Smooth muscle cell (in vitro differentiated cells): ENCODE results near the gene CARD9. TPM values are rescaled to one million over a fixed set of nuclear protein-coding genes. Genes with fewer than 3 reads are reported as not detected.

Experiments used
- DNase-seq: peaks from one replicate; lab custom pipeline; 2025; ENCODE audit not compliant: unreplicated experiment; lab: John Stamatoyannopoulos, UW
- H2AFZ ChIP-seq: fragments of 200-600 bp; sonication (generic); 2 replicates; pipeline ENCODE4 v1.6.0; 2016; ENCODE audit warnings: antibody characterized with exemption, low read depth, mild to moderate bottlenecking
- H3F3A ChIP-seq: fragments of 200-600 bp; sonication (generic); 2 replicates; pipeline ENCODE4 v1.6.0; 2017; ENCODE audit warnings: antibody characterized with exemption, low read depth
- H3K27ac ChIP-seq: fragments of 200-600 bp; sonication (generic); 2 replicates; pipeline ENCODE4 v1.5.1; 2016; ENCODE audit warnings: low read depth, mild to moderate bottlenecking
- H3K27me3 ChIP-seq: fragments of 200-600 bp; sonication (generic); 2 replicates; pipeline ENCODE4 v1.6.1; 2016; ENCODE audit warnings: low read depth, mild to moderate bottlenecking
- H3K36me3 ChIP-seq: fragments of 200-600 bp; sonication (generic); 2 replicates; pipeline ENCODE4 v1.5.1; 2016; ENCODE audit warnings: low read depth
- H3K4me1 ChIP-seq: fragments of 200-600 bp; sonication (generic); 2 replicates; pipeline ENCODE4 v1.5.1; 2016; ENCODE audit warnings: low read depth
- H3K4me2 ChIP-seq: fragments of 200-600 bp; sonication (generic); 2 replicates; pipeline ENCODE4 v1.6.0; 2016; ENCODE audit warnings: mild to moderate bottlenecking
- H3K4me3 ChIP-seq: fragments of 200-600 bp; sonication (generic); 2 replicates; pipeline ENCODE4 v1.5.1; 2016; ENCODE audit warnings: mild to moderate bottlenecking
- H3K79me2 ChIP-seq: fragments of 200-600 bp; sonication (generic); 2 replicates; pipeline ENCODE4 v1.6.0; 2016; ENCODE audit warnings: low read depth, mild to moderate bottlenecking
- H3K9ac ChIP-seq: fragments of 200-600 bp; sonication (generic); 2 replicates; pipeline ENCODE4 v1.6.0; 2016; ENCODE audit warnings: low read depth
- H3K9me3 ChIP-seq: fragments of 200-600 bp; sonication (generic); replicated peaks from 2 replicates; pipeline ENCODE4 v1.5.1; 2016; ENCODE audit warnings: low read depth
- H4K20me1 ChIP-seq: fragments of 200-600 bp; sonication (generic); 2 replicates; pipeline ENCODE4 v1.6.0; 2016; ENCODE audit warnings: low read depth
- WGBS: methylation state at CpG from one replicate; pipeline ENCODE4 v1.1.7; 2016; ENCODE audit warnings: low lambda C conversion rate; 5-methylcytosine and 5-hydroxymethylcytosine counted together
- polyA plus RNA-seq: library from polyadenylated mRNA; unstranded; fragments of >200 nt; fragmentation: Nextera tagmentation; extraction: Ambion mirVana; gene quantifications from 2 replicates; pipeline ENCODE4 v1.2.1, GENCODE V29; 2016
- total RNA-seq: library from RNA; depleted of rRNA; stranded (reverse); fragments of >200 nt; gene quantifications from 2 replicates; pipeline ENCODE4 v1.2.3, GENCODE V29; 2014
- TF ChIP-seq, protein P1 (sequence below): fragments of 200-600 bp; sonication (generic); IDR thresholded peaks from 2 replicates; pipeline ENCODE4 v1.5.1; 2017; ENCODE audit warnings: borderline replicate concordance, mild to moderate bottlenecking, antibody characterized with exemption; ENCODE audit not compliant: insufficient read depth, poor library complexity, severe bottlenecking

CARD9 gene
- total and polyA plus RNA-seq, 2 experiments from 2014 or later = 1.2 to 1.9 TPM

DNA sequence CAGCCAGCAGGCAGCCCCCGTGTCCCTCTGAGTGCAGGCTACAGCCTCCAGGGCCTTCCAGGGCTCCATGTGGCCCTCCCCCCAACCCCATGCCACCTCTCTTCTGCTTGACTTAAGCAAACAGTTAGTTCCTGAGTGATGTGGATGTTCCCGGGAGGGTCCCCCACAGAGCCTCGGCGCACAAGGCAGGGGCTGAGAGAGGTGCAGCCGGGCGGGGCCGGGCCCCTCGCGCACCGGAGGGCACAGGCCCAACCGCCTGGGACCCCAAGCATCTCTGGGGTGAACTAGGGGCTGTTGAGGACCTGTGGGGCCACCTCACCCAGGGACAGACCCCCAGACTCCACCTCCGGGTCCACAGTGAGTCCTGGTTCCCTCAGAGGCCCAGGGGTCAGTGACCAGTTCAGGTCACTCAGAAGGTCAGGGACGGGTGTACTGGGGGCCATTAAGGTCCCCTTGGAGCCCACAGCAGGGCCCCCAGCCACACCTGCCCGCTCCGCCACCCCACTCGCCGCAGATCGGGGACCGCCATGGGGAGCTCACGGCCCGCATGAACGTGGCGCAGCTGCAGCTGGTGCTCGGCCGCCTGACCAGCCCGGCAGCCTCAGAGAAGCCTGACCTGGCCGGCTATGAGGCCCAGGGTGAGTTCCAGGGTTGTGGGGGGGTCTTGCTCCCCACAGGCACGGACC, 33.0 kb downstream of the CARD9 start:
- H3K4me3 ChIP-seq = no peak overlapping the region
- no peak for DNase-seq
- TF ChIP-seq, protein P1, sequence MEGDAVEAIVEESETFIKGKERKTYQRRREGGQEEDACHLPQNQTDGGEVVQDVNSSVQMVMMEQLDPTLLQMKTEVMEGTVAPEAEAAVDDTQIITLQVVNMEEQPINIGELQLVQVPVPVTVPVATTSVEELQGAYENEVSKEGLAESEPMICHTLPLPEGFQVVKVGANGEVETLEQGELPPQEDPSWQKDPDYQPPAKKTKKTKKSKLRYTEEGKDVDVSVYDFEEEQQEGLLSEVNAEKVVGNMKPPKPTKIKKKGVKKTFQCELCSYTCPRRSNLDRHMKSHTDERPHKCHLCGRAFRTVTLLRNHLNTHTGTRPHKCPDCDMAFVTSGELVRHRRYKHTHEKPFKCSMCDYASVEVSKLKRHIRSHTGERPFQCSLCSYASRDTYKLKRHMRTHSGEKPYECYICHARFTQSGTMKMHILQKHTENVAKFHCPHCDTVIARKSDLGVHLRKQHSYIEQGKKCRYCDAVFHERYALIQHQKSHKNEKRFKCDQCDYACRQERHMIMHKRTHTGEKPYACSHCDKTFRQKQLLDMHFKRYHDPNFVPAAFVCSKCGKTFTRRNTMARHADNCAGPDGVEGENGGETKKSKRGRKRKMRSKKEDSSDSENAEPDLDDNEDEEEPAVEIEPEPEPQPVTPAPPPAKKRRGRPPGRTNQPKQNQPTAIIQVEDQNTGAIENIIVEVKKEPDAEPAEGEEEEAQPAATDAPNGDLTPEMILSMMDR = no peak
- no peak overlapping the region for H3K27ac ChIP-seq
- no peak overlapping the region for H2AFZ ChIP-seq
- no peaks in the 10 kb centered on the region for H3K36me3 ChIP-seq
- peaks cover 14% of the 10 kb centered on the region for H3K4me1 ChIP-seq
- peaks cover 71% of the 10 kb centered on the region for H4K20me1 ChIP-seq
- no peaks in the 10 kb centered on the region for H3F3A ChIP-seq
- H3K9ac ChIP-seq = no peak overlapping the region
- WGBS = 98% methylated on average over 26 of the region's 28 CpGs
- no peaks in the 10 kb centered on the region for H3K27me3 ChIP-seq
- H3K9me3 ChIP-seq = no peaks in the 10 kb centered on the region
- H3K79me2 ChIP-seq = no peaks in the 10 kb centered on the region
- H3K4me2 ChIP-seq = no peak overlapping the region

- Histone ChIP-seq H4K20me1 (peaks cover 76% of the 10 kb centered on the region), H3K79me2 (no peaks in the 10 kb centered on the region), H3F3A (no peaks in the 10 kb centered on the region), H3K27me3 (no peaks in the 10 kb centered on the region), H2AFZ (no peak overlapping the region), H3K36me3 (no peaks in the 10 kb centered on the region), H3K9me3 (no peaks in the 10 kb centered on the region), H3K4me2 (no peak overlapping the region), H3K27ac (no peak overlapping the region), H3K9ac (no peak overlapping the region), H3K4me3 (no peak overlapping the region), H3K4me1 (peaks cover 14% of the 10 kb centered on the region)
- 97% methylated on average over 12 of the region's 12 CpGs for WGBS
- DNase-seq = no peak
- TF ChIP-seq, protein P1 = no peak
Measured at GRCh38 chr9:136339958-136340310, 33.5 kb downstream of the CARD9 start.

DNA sequence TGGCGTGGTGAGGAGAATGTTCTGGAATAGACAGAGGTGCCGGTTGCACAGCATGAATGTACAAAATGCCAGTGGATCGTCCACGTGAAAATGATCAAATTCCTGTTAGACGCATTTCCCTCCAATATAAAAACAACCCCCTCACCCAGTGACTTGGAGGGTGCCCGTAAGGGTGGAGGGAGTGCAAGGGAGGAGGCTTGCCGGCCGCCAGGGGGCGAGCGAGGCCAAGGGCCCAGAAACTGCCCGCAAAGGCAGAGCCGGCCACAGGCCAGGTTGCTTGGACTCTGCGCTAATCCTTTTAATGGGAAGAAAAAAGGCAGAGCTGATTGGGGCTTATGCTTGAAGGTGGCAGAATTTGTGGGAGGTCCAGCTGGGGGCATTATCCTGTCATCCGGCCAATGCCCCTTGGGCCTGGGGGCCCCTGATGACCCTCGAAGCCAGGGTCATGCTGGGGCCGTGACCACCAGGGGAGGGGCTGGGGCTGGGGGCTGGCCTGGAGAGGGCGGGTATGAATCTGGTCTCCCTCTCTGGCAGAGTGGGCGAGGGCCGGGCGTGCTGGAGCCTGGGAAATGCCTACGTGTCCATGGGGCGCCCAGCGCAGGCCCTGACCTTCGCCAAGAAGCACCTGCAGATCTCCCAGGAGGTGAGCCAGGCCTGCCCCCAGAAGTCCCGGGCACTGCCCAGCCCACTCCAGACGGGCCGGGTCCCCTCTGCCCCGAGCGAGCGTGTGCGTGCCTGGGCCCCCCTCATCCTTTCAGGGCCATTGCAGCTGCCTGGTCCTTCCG, 34.1 kb downstream of the CARD9 start:
- no peaks in the 10 kb centered on the region for H3F3A ChIP-seq
- H3K36me3 ChIP-seq = no peaks in the 10 kb centered on the region
- H2AFZ ChIP-seq = no peak overlapping the region
- no peak overlapping the region for H3K4me2 ChIP-seq
- H3K27me3 ChIP-seq = no peaks in the 10 kb centered on the region
- H3K79me2 ChIP-seq = no peaks in the 10 kb centered on the region
- H4K20me1 ChIP-seq = peaks cover 78% of the 10 kb centered on the region
- H3K4me1 ChIP-seq = peaks cover 14% of the 10 kb centered on the region
- TF ChIP-seq, protein P1 = peak; percentile 91
- no peaks in the 10 kb centered on the region for H3K9me3 ChIP-seq
- WGBS = 67% methylated on average over 25 of the region's 32 CpGs
- no peak overlapping the region for H3K27ac ChIP-seq
- H3K4me3 ChIP-seq = no peak overlapping the region
- no peak for DNase-seq
- H3K9ac ChIP-seq = no peak overlapping the region

- H3K9ac ChIP-seq = no peak overlapping the region
- no peak overlapping the region for H2AFZ ChIP-seq
- no peak overlapping the region for H3K4me3 ChIP-seq
- peaks cover 14% of the 10 kb centered on the region for H3K4me1 ChIP-seq
- TF ChIP-seq, protein P1 = no peak
- no peak overlapping the region for H3K4me2 ChIP-seq
- H3F3A ChIP-seq = no peaks in the 10 kb centered on the region
- no peaks in the 10 kb centered on the region for H3K9me3 ChIP-seq
- no peak overlapping the region for H3K27ac ChIP-seq
- 97% methylated on average over 24 of the region's 25 CpGs for WGBS
- H3K36me3 ChIP-seq = no peaks in the 10 kb centered on the region
- H3K27me3 ChIP-seq = no peaks in the 10 kb centered on the region
- H3K79me2 ChIP-seq = peaks cover under 1% of the 10 kb centered on the region
- H4K20me1 ChIP-seq = peaks cover 82% of the 10 kb centered on the region
- no peak for DNase-seq
Measured at GRCh38 chr9:136338511-136338910, 35.0 kb downstream of the CARD9 start.
